HG03354 (cell line): ENCODE data around the gene TOM1L1.

Source experiments
- ATAC-seq: cut with Tn5 transposase; IDR thresholded peaks from one replicate; pipeline ENCODE4 v1.9.1; 2021; ENCODE audit warnings: mild to moderate bottlenecking; ENCODE audit not compliant: unreplicated experiment, poor library complexity, severe bottlenecking

TOM1L1 gene

GRCh38 chr17:54891176-54891821, 9.4 kb upstream of the TOM1L1 start:
- ATAC-seq, result no peak

GRCh38 chr17:54892360-54892759, 8.3 kb upstream of the TOM1L1 start:
- ATAC-seq, result no peak

GRCh38 chr17:54898576-54898975, 2.1 kb upstream of the TOM1L1 start:
- ATAC-seq, result no peak

GRCh38 chr17:54899201-54899600, 1.5 kb upstream of the TOM1L1 start:
- no peak for ATAC-seq

- peak; percentile 18 for ATAC-seq
These were observed 763 bp upstream of the TOM1L1 start for GRCh38 chr17:54899721-54900456.

- peak; percentile 2 for ATAC-seq
These were observed 674 bp downstream of the TOM1L1 start for GRCh38 chr17:54901230-54901822.

- no peak for ATAC-seq
These were observed 1.4 kb downstream of the TOM1L1 start for GRCh38 chr17:54902017-54902416.

GRCh38 chr17:54902611-54903010, 2.0 kb downstream of the TOM1L1 start:
- ATAC-seq, result no peak

- ATAC-seq, result no peak
These were observed 2.7 kb downstream of the TOM1L1 start for GRCh38 chr17:54903375-54903774.

GRCh38 chr17:54906683-54907082, 6.0 kb downstream of the TOM1L1 start:
- no peak for ATAC-seq

- ATAC-seq, result no peak
These were observed 6.7 kb downstream of the TOM1L1 start for GRCh38 chr17:54907376-54907775.

GRCh38 chr17:54909766-54910165, 9.1 kb downstream of the TOM1L1 start:
- ATAC-seq, result no peak

GRCh38 chr17:54916721-54917120, 16.1 kb downstream of the TOM1L1 start:
- ATAC-seq, result no peak

GRCh38 chr17:54919425-54919824, 18.8 kb downstream of the TOM1L1 start:
- no peak for ATAC-seq

GRCh38 chr17:54920819-54921218, 20.2 kb downstream of the TOM1L1 start:
- no peak for ATAC-seq

- ATAC-seq, result no peak
These were observed 23.8 kb downstream of the TOM1L1 start for GRCh38 chr17:54924405-54924804.

- no peak for ATAC-seq
These were observed 26.9 kb downstream of the TOM1L1 start for GRCh38 chr17:54927525-54927924.

- no peak for ATAC-seq
These were observed 32.1 kb downstream of the TOM1L1 start for GRCh38 chr17:54932711-54933110.

- no peak for ATAC-seq
These were observed 33.3 kb downstream of the TOM1L1 start for GRCh38 chr17:54933921-54934320.

- no peak for ATAC-seq
These were observed 34.8 kb downstream of the TOM1L1 start for GRCh38 chr17:54935471-54935870.

- no peak for ATAC-seq
These were observed 36.4 kb downstream of the TOM1L1 start for GRCh38 chr17:54937018-54937417.
